Measurements from ENCODE around the gene FCGR1A. TPM values are rescaled to one million over a fixed set of nuclear protein-coding genes. Genes with fewer than 3 reads are reported as not detected.
"Not testable (repeated sequence)": the region's sequence is repeated elsewhere in the genome, so short reads cannot be mapped to it uniquely, and the experiment has no call there.

Gene FCGR1A
- polyA plus RNA-seq, 2 donors = 0.92 to 1.00 TPM

GRCh38 chr1:149750562-149750961, 31.9 kb upstream of the FCGR1A start:
- WGBS, 2 donors = 52 to 56% methylated on average over 1 of the region's 2 CpGs

GRCh38 chr1:149752186-149752585, 30.3 kb upstream of the FCGR1A start:
- H3K4me3 ChIP-seq (ENCODE audit: low read depth in 1 of 2, low read length in 2 of 2); H3K4me1 ChIP-seq (ENCODE audit: control insufficient read depth in 2 of 2, insufficient read depth in 2 of 2, low read length in 1 of 2); H3K27me3 ChIP-seq (ENCODE audit: control insufficient read depth in 1 of 2, insufficient read depth in 2 of 2, low read length in 2 of 2); H3K9me3 ChIP-seq (ENCODE audit: control insufficient read depth in 2 of 2, insufficient read depth in 1 of 2, low read depth in 1 of 2, low read length in 1 of 2); H3K27ac ChIP-seq (ENCODE audit: low read depth in 2 of 2, low read length in 1 of 2); H3K36me3 ChIP-seq (ENCODE audit: control insufficient read depth in 2 of 2, insufficient read depth in 2 of 2, low read length in 1 of 2): not testable (repeated sequence)
- WGBS, 2 donors = 94% methylated on average over 1 of the region's 1 CpG

More at GRCh38 chr1:149750562-149750961, 31.9 kb upstream of the FCGR1A start:
- H3K27me3 ChIP-seq (ENCODE audit: control insufficient read depth in 1 of 2, insufficient read depth in 2 of 2, low read length in 2 of 2); H3K9me3 ChIP-seq (ENCODE audit: control insufficient read depth in 2 of 2, insufficient read depth in 1 of 2, low read depth in 1 of 2, low read length in 1 of 2); H3K4me1 ChIP-seq (ENCODE audit: control insufficient read depth in 2 of 2, insufficient read depth in 2 of 2, low read length in 1 of 2); H3K27ac ChIP-seq (ENCODE audit: low read depth in 2 of 2, low read length in 1 of 2); H3K36me3 ChIP-seq (ENCODE audit: control insufficient read depth in 2 of 2, insufficient read depth in 2 of 2, low read length in 1 of 2); H3K4me3 ChIP-seq (ENCODE audit: low read depth in 1 of 2, low read length in 2 of 2): not testable (repeated sequence)

DNA sequence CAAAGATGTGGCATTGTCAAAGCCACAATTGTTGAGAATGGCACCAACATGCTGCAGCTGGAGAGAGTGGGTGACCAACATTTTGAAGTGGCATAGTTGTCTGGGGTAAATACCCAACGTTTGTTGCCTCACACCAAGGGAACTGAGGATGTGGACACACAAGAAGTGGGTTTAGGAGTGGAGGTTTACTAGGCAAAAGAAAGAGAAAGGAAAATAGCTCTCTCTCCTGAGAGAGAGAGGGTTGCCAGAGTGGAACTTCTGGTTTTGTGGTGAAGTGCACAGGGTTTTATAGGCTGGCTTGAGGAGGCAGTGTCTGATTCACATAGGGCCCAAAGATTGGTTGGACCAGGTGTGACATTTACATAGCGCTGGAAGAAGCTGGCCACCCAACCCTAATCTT, 29.0 kb upstream of the FCGR1A start:
- H3K4me3 ChIP-seq (ENCODE audit: low read depth in 1 of 2, low read length in 2 of 2); H3K9me3 ChIP-seq (ENCODE audit: control insufficient read depth in 2 of 2, insufficient read depth in 1 of 2, low read depth in 1 of 2, low read length in 1 of 2); H3K27me3 ChIP-seq (ENCODE audit: control insufficient read depth in 1 of 2, insufficient read depth in 2 of 2, low read length in 2 of 2); H3K4me1 ChIP-seq (ENCODE audit: control insufficient read depth in 2 of 2, insufficient read depth in 2 of 2, low read length in 1 of 2); H3K36me3 ChIP-seq (ENCODE audit: control insufficient read depth in 2 of 2, insufficient read depth in 2 of 2, low read length in 1 of 2); H3K27ac ChIP-seq (ENCODE audit: low read depth in 2 of 2, low read length in 1 of 2): not testable (repeated sequence)
- WGBS, 2 donors = 52 to 74% methylated on average over 1 to 2 of the region's 2 CpGs

DNA sequence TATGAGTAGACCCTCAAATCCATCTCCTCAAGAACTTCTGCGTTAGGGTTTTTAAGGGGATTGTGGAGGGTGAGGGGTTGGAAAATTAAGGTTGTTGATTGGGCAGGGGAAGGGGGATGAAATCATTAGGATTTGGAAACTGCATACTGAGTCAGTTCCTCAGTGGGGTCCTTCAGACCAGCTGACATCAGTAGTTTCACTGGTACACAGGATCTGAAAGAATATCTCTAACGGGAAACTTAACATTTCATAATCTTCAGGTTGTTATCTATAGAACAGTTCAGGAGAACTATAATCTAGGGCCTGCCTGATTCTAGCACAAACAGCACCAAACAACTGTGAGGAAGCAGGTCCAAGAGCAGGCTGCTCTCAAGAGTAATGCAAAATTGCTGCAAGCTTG, 27.2 kb upstream of the FCGR1A start:
- not testable (repeated sequence) for H3K9me3 ChIP-seq (ENCODE audit: control insufficient read depth in 2 of 2, insufficient read depth in 1 of 2, low read depth in 1 of 2, low read length in 1 of 2); H3K4me3 ChIP-seq (ENCODE audit: low read depth in 1 of 2, low read length in 2 of 2); H3K36me3 ChIP-seq (ENCODE audit: control insufficient read depth in 2 of 2, insufficient read depth in 2 of 2, low read length in 1 of 2); H3K27me3 ChIP-seq (ENCODE audit: control insufficient read depth in 1 of 2, insufficient read depth in 2 of 2, low read length in 2 of 2); H3K27ac ChIP-seq (ENCODE audit: low read depth in 2 of 2, low read length in 1 of 2); H3K4me1 ChIP-seq (ENCODE audit: control insufficient read depth in 2 of 2, insufficient read depth in 2 of 2, low read length in 1 of 2)
- 75 to 77% methylated on average over 2 of the region's 2 CpGs for WGBS, 2 donors

GRCh38 chr1:149762294-149762693, 20.2 kb upstream of the FCGR1A start:
- not testable (repeated sequence) for H3K9me3 ChIP-seq (ENCODE audit: control insufficient read depth in 2 of 2, insufficient read depth in 1 of 2, low read depth in 1 of 2, low read length in 1 of 2); H3K36me3 ChIP-seq (ENCODE audit: control insufficient read depth in 2 of 2, insufficient read depth in 2 of 2, low read length in 1 of 2); H3K4me1 ChIP-seq (ENCODE audit: control insufficient read depth in 2 of 2, insufficient read depth in 2 of 2, low read length in 1 of 2); H3K4me3 ChIP-seq (ENCODE audit: low read depth in 1 of 2, low read length in 2 of 2); H3K27me3 ChIP-seq (ENCODE audit: control insufficient read depth in 1 of 2, insufficient read depth in 2 of 2, low read length in 2 of 2); H3K27ac ChIP-seq (ENCODE audit: low read depth in 2 of 2, low read length in 1 of 2)
- 55 to 66% methylated on average over 2 of the region's 2 CpGs for WGBS, 2 donors

- not testable (repeated sequence) for H3K27me3 ChIP-seq (ENCODE audit: control insufficient read depth in 1 of 2, insufficient read depth in 2 of 2, low read length in 2 of 2); H3K36me3 ChIP-seq (ENCODE audit: control insufficient read depth in 2 of 2, insufficient read depth in 2 of 2, low read length in 1 of 2); H3K4me3 ChIP-seq (ENCODE audit: low read depth in 1 of 2, low read length in 2 of 2); H3K9me3 ChIP-seq (ENCODE audit: control insufficient read depth in 2 of 2, insufficient read depth in 1 of 2, low read depth in 1 of 2, low read length in 1 of 2); H3K4me1 ChIP-seq (ENCODE audit: control insufficient read depth in 2 of 2, insufficient read depth in 2 of 2, low read length in 1 of 2); H3K27ac ChIP-seq (ENCODE audit: low read depth in 2 of 2, low read length in 1 of 2)
- WGBS, 2 donors = 71 to 89% methylated on average over 1 of the region's 1 CpG
These were observed 18.2 kb upstream of the FCGR1A start for GRCh38 chr1:149764087-149764800.

DNA sequence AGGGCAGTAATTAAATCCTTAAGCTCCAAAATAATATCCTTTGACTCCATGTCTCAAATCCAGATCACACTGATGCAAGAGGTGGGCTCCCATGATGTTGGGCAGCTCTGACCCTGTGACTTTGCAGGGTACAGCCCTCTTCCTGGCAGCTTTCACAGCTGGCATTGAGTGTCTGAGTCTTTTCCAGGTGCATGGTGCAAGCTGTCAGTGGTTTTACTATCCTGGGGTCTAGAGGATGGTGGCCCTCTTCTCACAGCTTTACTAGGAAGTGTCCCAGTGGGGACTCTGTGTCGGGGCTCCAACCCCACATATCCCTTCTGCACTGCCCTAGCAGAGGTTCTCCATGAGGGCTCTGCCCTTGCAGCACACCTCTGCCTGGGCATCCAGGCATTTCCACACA, 16.3 kb upstream of the FCGR1A start:
- not testable (repeated sequence) for H3K4me1 ChIP-seq (ENCODE audit: control insufficient read depth in 2 of 2, insufficient read depth in 2 of 2, low read length in 1 of 2); H3K27me3 ChIP-seq (ENCODE audit: control insufficient read depth in 1 of 2, insufficient read depth in 2 of 2, low read length in 2 of 2); H3K27ac ChIP-seq (ENCODE audit: low read depth in 2 of 2, low read length in 1 of 2); H3K9me3 ChIP-seq (ENCODE audit: control insufficient read depth in 2 of 2, insufficient read depth in 1 of 2, low read depth in 1 of 2, low read length in 1 of 2); H3K36me3 ChIP-seq (ENCODE audit: control insufficient read depth in 2 of 2, insufficient read depth in 2 of 2, low read length in 1 of 2); H3K4me3 ChIP-seq (ENCODE audit: low read depth in 1 of 2, low read length in 2 of 2)
- WGBS, 2 donors = 88% methylated on average over 1 of the region's 1 CpG; no CpG with 5 or more reads in 1 of the 2 donors

DNA sequence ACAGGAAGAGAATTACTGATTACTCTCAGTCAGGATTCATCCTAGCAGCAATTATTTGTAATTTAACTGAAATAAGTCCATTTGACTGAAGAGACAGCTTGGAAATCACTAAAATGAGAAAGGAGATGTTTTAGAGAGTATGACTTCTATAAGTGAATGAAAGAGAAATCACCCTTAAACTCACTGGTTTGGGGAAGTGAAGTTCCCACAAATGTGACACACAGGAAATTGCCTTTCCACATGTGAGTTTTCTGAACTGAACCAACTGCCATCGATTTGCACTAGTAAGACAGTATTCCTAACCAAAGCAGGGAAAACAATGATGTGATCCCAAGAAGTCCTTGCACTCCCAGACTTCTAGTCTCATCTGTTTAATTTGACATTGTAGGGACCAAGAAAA, 13.3 kb upstream of the FCGR1A start:
- not testable (repeated sequence) for H3K27me3 ChIP-seq (ENCODE audit: control insufficient read depth in 1 of 2, insufficient read depth in 2 of 2, low read length in 2 of 2); H3K36me3 ChIP-seq (ENCODE audit: control insufficient read depth in 2 of 2, insufficient read depth in 2 of 2, low read length in 1 of 2); H3K9me3 ChIP-seq (ENCODE audit: control insufficient read depth in 2 of 2, insufficient read depth in 1 of 2, low read depth in 1 of 2, low read length in 1 of 2); H3K4me1 ChIP-seq (ENCODE audit: control insufficient read depth in 2 of 2, insufficient read depth in 2 of 2, low read length in 1 of 2); H3K27ac ChIP-seq (ENCODE audit: low read depth in 2 of 2, low read length in 1 of 2); H3K4me3 ChIP-seq (ENCODE audit: low read depth in 1 of 2, low read length in 2 of 2)
- no CpG with 5 or more reads among the region's 1 CpG for WGBS, 2 donors

DNA sequence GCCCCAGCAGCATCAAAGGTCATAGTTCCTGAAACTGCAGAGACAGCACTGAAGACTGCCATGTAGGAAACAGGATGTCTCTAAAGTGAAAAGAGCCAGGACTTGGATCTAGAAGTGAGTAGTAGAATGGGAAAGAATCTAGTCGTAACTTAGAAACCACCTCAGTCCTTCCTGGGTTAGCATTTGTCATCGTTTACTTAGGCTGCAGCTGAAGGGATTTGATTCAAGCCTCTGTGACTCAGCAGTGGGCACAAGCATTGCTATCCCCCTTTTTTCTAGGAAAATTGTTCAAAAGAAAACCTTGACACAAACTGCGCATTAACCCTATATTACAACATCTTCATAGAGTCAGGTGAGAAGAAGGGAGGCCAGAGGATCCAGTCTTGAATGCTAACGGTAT, 11.8 kb upstream of the FCGR1A start:
- not testable (repeated sequence) for H3K27ac ChIP-seq (ENCODE audit: low read depth in 2 of 2, low read length in 1 of 2); H3K27me3 ChIP-seq (ENCODE audit: control insufficient read depth in 1 of 2, insufficient read depth in 2 of 2, low read length in 2 of 2); H3K36me3 ChIP-seq (ENCODE audit: control insufficient read depth in 2 of 2, insufficient read depth in 2 of 2, low read length in 1 of 2); H3K4me3 ChIP-seq (ENCODE audit: low read depth in 1 of 2, low read length in 2 of 2); H3K4me1 ChIP-seq (ENCODE audit: control insufficient read depth in 2 of 2, insufficient read depth in 2 of 2, low read length in 1 of 2); H3K9me3 ChIP-seq (ENCODE audit: control insufficient read depth in 2 of 2, insufficient read depth in 1 of 2, low read depth in 1 of 2, low read length in 1 of 2)
- 58 to 66% methylated on average over 3 to 4 of the region's 4 CpGs for WGBS, 2 donors

- 50 to 82% methylated on average over 1 of the region's 4 CpGs for WGBS, 2 donors
- H3K27ac ChIP-seq (ENCODE audit: low read depth in 2 of 2, low read length in 1 of 2) = not testable (repeated sequence)
These were observed 10.7 kb upstream of the FCGR1A start for GRCh38 chr1:149771653-149772425.

More at GRCh38 chr1:149771653-149772425, 10.7 kb upstream of the FCGR1A start:
- H3K36me3 ChIP-seq (ENCODE audit: control insufficient read depth in 2 of 2, insufficient read depth in 2 of 2, low read length in 1 of 2); H3K9me3 ChIP-seq (ENCODE audit: control insufficient read depth in 2 of 2, insufficient read depth in 1 of 2, low read depth in 1 of 2, low read length in 1 of 2); H3K4me3 ChIP-seq (ENCODE audit: low read depth in 1 of 2, low read length in 2 of 2); H3K4me1 ChIP-seq (ENCODE audit: control insufficient read depth in 2 of 2, insufficient read depth in 2 of 2, low read length in 1 of 2); H3K27me3 ChIP-seq (ENCODE audit: control insufficient read depth in 1 of 2, insufficient read depth in 2 of 2, low read length in 2 of 2): not testable (repeated sequence)
